Fibroblast of lung (primary cell): Measurements from ENCODE around the gene ZNF14.

Source experiments
- EZH2 ChIP-seq: IDR thresholded peaks from 2 replicates; pipeline ENCODE4 v1.5.1; 2012; ENCODE audit warnings: low read length, control low read depth, mild to moderate bottlenecking; ENCODE audit errors: missing control alignments
- TF ChIP-seq, protein P1 (sequence below), 2 donors: IDR thresholded peaks in 1 of 2; conservative IDR thresholded peaks in 1 of 2; 1 replicate in 1 of 2; 2 replicates in 1 of 2; pipeline ENCODE4 v1.5.1; 2011 to 2012; ENCODE audit warnings: low read length in 2 of 2, control low read depth in 1 of 2, inconsistent platforms in 1 of 2, low read depth in 1 of 2, mild to moderate bottlenecking in 1 of 2

DNA sequence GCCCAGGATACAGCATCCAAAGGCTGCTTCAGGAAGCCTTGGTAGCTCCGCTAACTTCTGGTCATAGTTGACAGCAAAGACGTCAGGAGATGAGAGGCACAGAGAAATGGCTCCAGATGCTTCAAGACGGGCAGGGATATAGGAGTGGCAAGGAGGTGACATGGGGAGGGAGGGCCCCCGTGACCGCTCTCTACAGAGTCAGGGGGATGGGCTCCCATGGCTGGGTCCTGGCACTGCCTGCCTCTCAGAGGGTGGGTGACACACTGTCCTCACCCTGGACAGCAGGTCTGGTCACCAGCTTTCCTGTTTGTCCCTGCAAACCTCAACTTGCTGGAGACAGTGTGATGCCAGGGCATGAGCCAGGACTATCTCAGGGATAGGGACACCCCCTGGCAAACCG, 10.3 kb upstream of the ZNF14 start:
- TF ChIP-seq, protein P1, sequence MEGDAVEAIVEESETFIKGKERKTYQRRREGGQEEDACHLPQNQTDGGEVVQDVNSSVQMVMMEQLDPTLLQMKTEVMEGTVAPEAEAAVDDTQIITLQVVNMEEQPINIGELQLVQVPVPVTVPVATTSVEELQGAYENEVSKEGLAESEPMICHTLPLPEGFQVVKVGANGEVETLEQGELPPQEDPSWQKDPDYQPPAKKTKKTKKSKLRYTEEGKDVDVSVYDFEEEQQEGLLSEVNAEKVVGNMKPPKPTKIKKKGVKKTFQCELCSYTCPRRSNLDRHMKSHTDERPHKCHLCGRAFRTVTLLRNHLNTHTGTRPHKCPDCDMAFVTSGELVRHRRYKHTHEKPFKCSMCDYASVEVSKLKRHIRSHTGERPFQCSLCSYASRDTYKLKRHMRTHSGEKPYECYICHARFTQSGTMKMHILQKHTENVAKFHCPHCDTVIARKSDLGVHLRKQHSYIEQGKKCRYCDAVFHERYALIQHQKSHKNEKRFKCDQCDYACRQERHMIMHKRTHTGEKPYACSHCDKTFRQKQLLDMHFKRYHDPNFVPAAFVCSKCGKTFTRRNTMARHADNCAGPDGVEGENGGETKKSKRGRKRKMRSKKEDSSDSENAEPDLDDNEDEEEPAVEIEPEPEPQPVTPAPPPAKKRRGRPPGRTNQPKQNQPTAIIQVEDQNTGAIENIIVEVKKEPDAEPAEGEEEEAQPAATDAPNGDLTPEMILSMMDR (conservative IDR thresholded peaks at IDR 0.05 in 1 of 2, IDR thresholded peaks at IDR 0.05 in 1 of 2; ENCODE audit: low read depth in 1 of 2, low read length in 2 of 2): no peak
- TF ChIP-seq EZH2: no peak
